ENCODE data around the gene LMO7. TPM values are rescaled to one million over a fixed set of nuclear protein-coding genes. Genes with fewer than 3 reads are reported as not detected.

LMO7 gene
- total RNA-seq, 1 experiment from 2014 or later, result 20.4 TPM

DNA sequence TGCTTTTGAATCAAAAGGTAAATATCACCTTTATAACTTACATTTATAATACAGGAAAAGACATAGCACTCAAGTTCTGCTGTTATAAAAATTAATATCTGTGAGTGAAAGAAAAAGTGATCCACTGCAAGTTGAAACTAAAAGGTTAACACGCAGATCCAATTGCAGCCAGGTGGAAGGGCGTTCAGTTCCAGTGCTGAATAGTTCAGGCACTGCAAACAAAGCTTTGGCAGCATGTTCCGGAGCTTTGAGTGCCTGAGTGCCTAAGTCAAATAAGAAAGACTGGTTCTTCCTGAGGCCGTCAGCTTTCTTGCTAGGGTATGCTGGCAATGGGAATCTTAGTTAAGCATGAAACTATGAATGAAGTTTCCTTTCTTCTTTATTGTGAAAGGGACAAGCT lies 200.3 kb downstream of the LMO7 start:
- Histone ChIP-seq H2AK5ac (ENCODE audit: insufficient read length, low read length) (no peak overlapping the region), H3K79me2 (ENCODE audit: insufficient read depth, low read length) (no peaks in the 10 kb centered on the region), H4K91ac (ENCODE audit: insufficient read length, low read depth, low read length) (no peak overlapping the region), H3T11ph (ENCODE audit: low read length) (no peak overlapping the region), H2BK12ac (ENCODE audit: insufficient read length, low read depth, low read length) (no peak overlapping the region), H3K27me3 (ENCODE audit: insufficient read depth, low read length) (no peaks in the 10 kb centered on the region), H3K4me1 (ENCODE audit: insufficient read depth, low read length) (no peaks in the 10 kb centered on the region), H3K4ac (ENCODE audit: low read depth, low read length) (no peak overlapping the region), H2AFZ (ENCODE audit: low read length) (no peak overlapping the region), H2BK120ac (ENCODE audit: low read depth, low read length, poor library complexity, severe bottlenecking) (no peak overlapping the region), H3K9ac (ENCODE audit: extremely low read depth, insufficient read length, low read length) (no peak overlapping the region), H3K79me1 (ENCODE audit: insufficient read depth, low read depth, low read length, poor library complexity, severe bottlenecking) (no peaks in the 10 kb centered on the region), H3K14ac (ENCODE audit: insufficient read depth, low read length) (no peak overlapping the region), H2BK15ac (ENCODE audit: low read depth, low read length) (no peak overlapping the region), H3K56ac (ENCODE audit: insufficient read length, low read depth, low read length) (no peak overlapping the region), H2BK20ac (ENCODE audit: low read depth, low read length, poor library complexity, severe bottlenecking) (no peak overlapping the region), H4K20me1 (ENCODE audit: control insufficient read depth, insufficient read depth, insufficient read length) (no peaks in the 10 kb centered on the region), H3K4me2 (ENCODE audit: insufficient read depth, insufficient read length, low read length) (no peak overlapping the region), H3K18ac (ENCODE audit: insufficient read length, low read depth, low read length) (no peak overlapping the region), H3K23ac (ENCODE audit: insufficient read length, low read depth, low read length) (no peak overlapping the region), H4K5ac (ENCODE audit: insufficient read length, low read depth, low read length) (no peak overlapping the region), H3K23me2 (ENCODE audit: insufficient read length, low read depth, low read length, poor library complexity, severe bottlenecking) (no peaks in the 10 kb centered on the region), H3K27ac (ENCODE audit: insufficient read length, low read depth, low read length) (no peak overlapping the region), H3K9me3 (ENCODE audit: control insufficient read depth, low read depth, low read length) (peaks cover 4% of the 10 kb centered on the region), H2BK5ac (ENCODE audit: insufficient read length, low read length) (no peak overlapping the region), H4K8ac (replicated peaks; ENCODE audit: insufficient read length, low read depth, low read length) (no peak overlapping the region)
- no peak for TF ChIP-seq CTCF (conservative IDR thresholded peaks at IDR 0.05)
- no peak overlapping the region for H3K4me3 Mint-ChIP-seq
- no peak for DNase-seq
- no peaks in the 10 kb centered on the region for H3K27me3 Mint-ChIP-seq (ENCODE audit: low read depth)
- no CpG with 5 or more reads among the region's 4 CpGs for WGBS (ENCODE audit: extremely low coverage, insufficient read length, low lambda C conversion rate)
- H3K27ac Mint-ChIP-seq, result peak overlapping the region in 1 of 3 experiments; percentile 23; a peak in 1 of 7 replicates
- peaks cover under 1 to 1% of the 10 kb centered on the region in 2 experiments; a peak in 2 of 5 replicates for H3K9me3 Mint-ChIP-seq
- 0 out of 4 replicates have a peak, but pooled peaks cover 0 to 4% of the 10 kb centered on the region in 2 experiments for H3K4me1 Mint-ChIP-seq
- peaks cover under 1 to 10% (median 3%) of the 10 kb centered on the region in 3 experiments; a peak in 5 of 7 replicates for H3K36me3 Mint-ChIP-seq (ENCODE audit: insufficient read depth in 1 of 3, low read depth in 3 of 3)
